Osteocyte (in vitro differentiated cells): ENCODE measurements around the gene ABCA5. TPM values are rescaled to one million over a fixed set of nuclear protein-coding genes. Genes with fewer than 3 reads are reported as not detected.
"Not testable (repeated sequence)": the region's sequence is repeated elsewhere in the genome, so short reads cannot be mapped to it uniquely, and the experiment has no call there.

Experiments
- DNase-seq: peaks from one replicate; pipeline ENCODE4 v3.0.0; 2021; ENCODE audit warnings: mixed read lengths; ENCODE audit not compliant: unreplicated experiment; ENCODE audit errors: extremely low spot score
- H3K27ac Mint-ChIP-seq: one replicate; pipeline ENCODE4 v1.8.0; 2021; ENCODE audit warnings: mild to moderate bottlenecking, mixed read lengths; ENCODE audit not compliant: unreplicated experiment
- H3K27me3 Mint-ChIP-seq: one replicate; pipeline ENCODE4 v1.8.0; 2021; ENCODE audit warnings: mixed read lengths; ENCODE audit not compliant: unreplicated experiment
- H3K36me3 Mint-ChIP-seq: one replicate; pipeline ENCODE4 v1.8.0; 2021; ENCODE audit warnings: mixed read lengths; ENCODE audit not compliant: unreplicated experiment
- H3K4me1 Mint-ChIP-seq: one replicate; pipeline ENCODE4 v1.8.0; 2021; ENCODE audit warnings: mixed read lengths; ENCODE audit not compliant: unreplicated experiment
- H3K4me3 Mint-ChIP-seq: one replicate; pipeline ENCODE4 v1.8.0; 2021; ENCODE audit warnings: mild to moderate bottlenecking, moderate library complexity, mixed read lengths; ENCODE audit not compliant: unreplicated experiment
- H3K9me3 Mint-ChIP-seq: one replicate; pipeline ENCODE4 v1.8.0; 2021; ENCODE audit warnings: mixed read lengths; ENCODE audit not compliant: unreplicated experiment
- total RNA-seq: library from RNA; stranded (reverse); gene quantifications from 2 replicates; pipeline ENCODE4 v1.2.1, GENCODE V29; 2021
- TF ChIP-seq, protein P1 (sequence below): fragments of 200-600 bp; sonication (generic); IDR thresholded peaks from 2 replicates; pipeline ENCODE4 v1.5.0; 2021; ENCODE audit warnings: antibody characterized with exemption, mild to moderate bottlenecking, moderate library complexity

Gene ABCA5
- total RNA-seq, 1 donor from 2014 or later, result 15.9 TPM

DNA sequence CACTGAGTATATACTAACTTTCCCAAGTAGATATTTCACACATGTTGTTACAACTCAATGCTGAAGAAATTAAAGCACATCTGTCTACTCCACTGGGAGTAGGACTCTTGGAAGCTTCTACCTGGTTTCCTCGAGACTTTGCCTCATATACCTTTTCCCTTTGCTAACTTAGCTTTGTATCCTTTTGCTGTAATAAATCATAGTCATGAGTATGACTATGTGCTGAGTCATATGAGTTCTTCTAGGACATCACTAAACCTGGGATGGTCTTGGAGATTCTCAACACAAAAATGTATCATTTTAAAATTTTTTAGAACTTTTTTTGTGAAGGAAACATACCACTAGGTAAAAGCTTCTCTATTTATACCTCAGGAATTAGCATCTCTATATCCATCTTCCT is 39.8 kb downstream of the ABCA5 start:
- no peak overlapping the region for H3K27ac Mint-ChIP-seq
- H3K9me3 Mint-ChIP-seq, result no peaks in the 10 kb centered on the region
- H3K36me3 Mint-ChIP-seq, result peaks cover 26% of the 10 kb centered on the region
- H3K4me1 Mint-ChIP-seq, result no peaks in the 10 kb centered on the region
- no peak for DNase-seq
- H3K4me3 Mint-ChIP-seq, result no peak overlapping the region
- TF ChIP-seq, protein P1, sequence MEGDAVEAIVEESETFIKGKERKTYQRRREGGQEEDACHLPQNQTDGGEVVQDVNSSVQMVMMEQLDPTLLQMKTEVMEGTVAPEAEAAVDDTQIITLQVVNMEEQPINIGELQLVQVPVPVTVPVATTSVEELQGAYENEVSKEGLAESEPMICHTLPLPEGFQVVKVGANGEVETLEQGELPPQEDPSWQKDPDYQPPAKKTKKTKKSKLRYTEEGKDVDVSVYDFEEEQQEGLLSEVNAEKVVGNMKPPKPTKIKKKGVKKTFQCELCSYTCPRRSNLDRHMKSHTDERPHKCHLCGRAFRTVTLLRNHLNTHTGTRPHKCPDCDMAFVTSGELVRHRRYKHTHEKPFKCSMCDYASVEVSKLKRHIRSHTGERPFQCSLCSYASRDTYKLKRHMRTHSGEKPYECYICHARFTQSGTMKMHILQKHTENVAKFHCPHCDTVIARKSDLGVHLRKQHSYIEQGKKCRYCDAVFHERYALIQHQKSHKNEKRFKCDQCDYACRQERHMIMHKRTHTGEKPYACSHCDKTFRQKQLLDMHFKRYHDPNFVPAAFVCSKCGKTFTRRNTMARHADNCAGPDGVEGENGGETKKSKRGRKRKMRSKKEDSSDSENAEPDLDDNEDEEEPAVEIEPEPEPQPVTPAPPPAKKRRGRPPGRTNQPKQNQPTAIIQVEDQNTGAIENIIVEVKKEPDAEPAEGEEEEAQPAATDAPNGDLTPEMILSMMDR, result no peak
- H3K27me3 Mint-ChIP-seq, result no peaks in the 10 kb centered on the region

DNA sequence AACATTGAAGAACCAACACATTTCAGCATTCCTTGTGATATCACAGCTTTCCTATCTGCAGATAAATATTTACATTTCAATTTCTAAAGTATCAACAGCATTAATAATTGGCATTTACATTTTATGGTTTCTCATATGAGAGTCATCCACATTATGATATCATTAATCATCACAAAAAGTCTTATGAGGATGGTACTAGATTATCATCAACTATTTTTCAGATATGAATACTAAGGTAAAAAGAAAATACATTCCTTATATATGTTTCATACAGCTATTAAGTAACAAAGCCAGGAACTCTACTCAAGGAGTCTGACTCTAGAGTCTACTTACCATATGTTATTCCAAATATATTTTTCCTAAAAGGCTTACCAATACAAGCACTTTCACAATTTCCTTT is 40.7 kb downstream of the ABCA5 start:
- peaks cover 28% of the 10 kb centered on the region for H3K36me3 Mint-ChIP-seq
- H3K27ac Mint-ChIP-seq, result no peak overlapping the region
- H3K4me3 Mint-ChIP-seq, result no peak overlapping the region
- no peaks in the 10 kb centered on the region for H3K9me3 Mint-ChIP-seq
- no peak for DNase-seq
- H3K27me3 Mint-ChIP-seq, result no peaks in the 10 kb centered on the region
- TF ChIP-seq, protein P1, result no peak
- H3K4me1 Mint-ChIP-seq, result no peaks in the 10 kb centered on the region

DNA sequence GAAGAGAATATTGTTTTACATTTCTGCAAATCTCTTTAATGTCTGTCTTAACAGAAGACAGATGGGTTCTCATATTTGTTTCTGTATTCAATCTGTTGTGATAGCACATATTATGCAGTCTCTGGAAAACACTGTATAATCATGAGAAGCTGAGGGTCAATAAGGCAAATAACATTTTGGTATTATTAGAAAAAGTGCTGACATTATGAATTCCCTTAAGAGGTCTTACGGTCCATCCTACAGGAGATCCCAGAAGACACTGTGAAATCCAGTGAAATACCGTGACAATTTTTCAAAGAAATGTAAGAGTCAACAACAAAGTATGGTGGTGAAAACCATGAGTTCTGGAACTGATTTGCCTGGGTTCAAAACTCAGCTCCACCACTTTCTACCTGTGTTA is 42.3 kb downstream of the ABCA5 start:
- Mint-ChIP-seq H3K27ac (no peak overlapping the region), H3K27me3 (no peaks in the 10 kb centered on the region), H3K36me3 (peaks cover 28% of the 10 kb centered on the region), H3K9me3 (no peaks in the 10 kb centered on the region), H3K4me3 (no peak overlapping the region), H3K4me1 (no peaks in the 10 kb centered on the region)
- TF ChIP-seq, protein P1, result no peak
- no peak for DNase-seq

DNA sequence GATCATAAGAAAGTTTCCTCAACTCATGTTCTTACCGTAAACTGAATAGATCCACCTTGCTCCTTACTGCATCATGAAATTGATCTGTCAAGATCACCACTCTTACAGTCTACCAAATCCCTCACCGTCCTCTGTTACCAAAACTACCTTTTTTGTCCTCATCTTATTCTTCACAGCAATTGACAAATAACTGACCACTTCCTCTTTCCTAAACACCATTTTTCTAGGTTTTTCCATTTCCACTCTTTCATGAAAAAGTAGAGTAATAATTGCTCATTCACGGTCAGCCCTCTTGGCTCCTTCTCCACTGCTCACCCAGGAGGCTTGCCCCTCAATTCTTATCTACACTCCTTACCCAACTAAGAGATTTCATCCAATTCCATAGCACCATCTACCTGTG is 44.9 kb downstream of the ABCA5 start:
- Mint-ChIP-seq H3K36me3 (peaks cover 23% of the 10 kb centered on the region), H3K4me1 (no peaks in the 10 kb centered on the region), H3K4me3 (no peak overlapping the region), H3K27me3 (no peaks in the 10 kb centered on the region), H3K9me3 (no peaks in the 10 kb centered on the region), H3K27ac (no peak overlapping the region)
- no peak for DNase-seq
- TF ChIP-seq, protein P1, result no peak

DNA sequence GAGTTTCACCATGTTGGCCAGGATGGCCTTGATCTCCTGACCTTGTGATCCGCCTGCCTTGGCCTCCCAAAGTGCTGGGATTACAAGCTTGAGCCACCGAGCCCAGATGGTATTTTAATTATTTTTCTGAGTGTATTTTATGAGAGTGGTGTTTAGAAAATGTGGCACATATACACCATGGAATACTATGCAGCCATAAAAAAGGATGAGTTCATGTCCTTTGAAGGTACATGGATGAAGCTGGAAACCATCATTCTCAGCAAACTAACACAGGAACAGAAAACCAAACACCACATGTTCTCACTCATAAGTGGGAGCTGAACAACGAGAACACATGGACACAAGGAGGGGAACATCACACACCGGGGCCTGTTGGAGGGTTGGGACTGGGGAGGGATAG is 50.7 kb downstream of the ABCA5 start:
- not testable (repeated sequence) for H3K36me3 Mint-ChIP-seq, H3K9me3 Mint-ChIP-seq, H3K4me1 Mint-ChIP-seq, H3K27me3 Mint-ChIP-seq, DNase-seq, H3K27ac Mint-ChIP-seq, H3K4me3 Mint-ChIP-seq

DNA sequence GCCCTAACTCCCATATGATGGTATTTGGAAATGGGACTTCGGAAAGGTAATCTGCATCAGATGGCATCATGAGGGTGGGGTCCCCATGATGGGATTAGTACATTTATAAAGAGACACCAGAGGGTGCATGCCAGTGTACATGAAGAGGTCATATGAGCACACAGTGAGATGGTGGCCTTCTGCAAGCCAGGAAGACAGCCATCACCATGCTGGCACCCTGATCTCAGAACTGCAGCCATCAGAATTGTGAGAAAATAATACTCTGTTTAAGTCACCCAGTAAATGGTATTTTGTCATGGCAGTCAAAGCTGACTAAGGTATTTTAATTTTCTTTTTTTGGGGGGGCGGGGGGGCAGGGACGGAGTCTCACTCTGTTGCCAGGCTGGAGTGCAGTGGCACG is 51.2 kb downstream of the ABCA5 start:
- H3K4me1 Mint-ChIP-seq, result no peaks in the 10 kb centered on the region
- H3K27ac Mint-ChIP-seq, result no peak overlapping the region
- no peak overlapping the region for H3K4me3 Mint-ChIP-seq
- no peak for DNase-seq
- no peaks in the 10 kb centered on the region for H3K9me3 Mint-ChIP-seq
- TF ChIP-seq, protein P1, result no peak
- H3K36me3 Mint-ChIP-seq, result peaks cover 7% of the 10 kb centered on the region
- H3K27me3 Mint-ChIP-seq, result no peaks in the 10 kb centered on the region
